ENCODE measurements around the gene ILKAP.

GRCh38 chr2:238237431-238238135 lies 34.1 kb upstream of the ILKAP start:
- no peak for TF ChIP-seq CTCF (IDR thresholded peaks at IDR 0.05)
- no peak for TF ChIP-seq POLR2A (IDR thresholded peaks at IDR 0.05)
